Measurements from ENCODE around the gene RNASE8.

Gene RNASE8

GRCh38 chr14:21074398-21075272 lies 17.0 kb downstream of the RNASE8 start:
- no peak for DNase-seq

GRCh38 chr14:21075719-21076437 lies 18.3 kb downstream of the RNASE8 start:
- no peak for DNase-seq

GRCh38 chr14:21077672-21078071 lies 20.1 kb downstream of the RNASE8 start:
- no peak for DNase-seq

GRCh38 chr14:21078287-21078686 lies 20.7 kb downstream of the RNASE8 start:
- DNase-seq: no peak

GRCh38 chr14:21078726-21079125 lies 21.1 kb downstream of the RNASE8 start:
- no peak for DNase-seq

- DNase-seq: no peak
These were observed 24.0 kb downstream of the RNASE8 start for GRCh38 chr14:21081521-21082142.

- no peak for DNase-seq
These were observed 26.1 kb downstream of the RNASE8 start for GRCh38 chr14:21083565-21084325.

GRCh38 chr14:21084396-21084795 lies 26.8 kb downstream of the RNASE8 start:
- DNase-seq: no peak

GRCh38 chr14:21084998-21085853 lies 27.6 kb downstream of the RNASE8 start:
- no peak for DNase-seq

GRCh38 chr14:21086908-21087293 lies 29.3 kb downstream of the RNASE8 start:
- DNase-seq: no peak

GRCh38 chr14:21087294-21088091 lies 29.9 kb downstream of the RNASE8 start:
- DNase-seq: peak; percentile 71

- no peak for DNase-seq
These were observed 31.1 kb downstream of the RNASE8 start for GRCh38 chr14:21088687-21089086.

GRCh38 chr14:21089271-21089670 lies 31.6 kb downstream of the RNASE8 start:
- DNase-seq: no peak

GRCh38 chr14:21089877-21090193 lies 32.2 kb downstream of the RNASE8 start:
- DNase-seq: no peak

GRCh38 chr14:21090194-21090939 lies 32.7 kb downstream of the RNASE8 start:
- DNase-seq: no peak

GRCh38 chr14:21090940-21091663 lies 33.5 kb downstream of the RNASE8 start:
- DNase-seq: no peak

GRCh38 chr14:21091821-21092272 lies 34.2 kb downstream of the RNASE8 start:
- DNase-seq: no peak

- no peak for DNase-seq
These were observed 34.8 kb downstream of the RNASE8 start for GRCh38 chr14:21092273-21093011.

- DNase-seq: no peak
These were observed 35.4 kb downstream of the RNASE8 start for GRCh38 chr14:21093018-21093417.
